Testis (tissue), 3 donors: ENCODE measurements around the gene CBFA2T2. TPM values are rescaled to one million over a fixed set of nuclear protein-coding genes. Genes with fewer than 3 reads are reported as not detected.
"Not testable (repeated sequence)": the region's sequence is repeated elsewhere in the genome, so short reads cannot be mapped to it uniquely, and the experiment has no call there.

Experiments used
- DNase-seq: peaks from one replicate; pipeline ENCODE4 v3.0.0-alpha.2; 2019
- H3K27ac ChIP-seq, 2 donors: fragments of 200-600 bp; sonication (generic); one replicate each; pipeline ENCODE4 v1.5.1; 2019
- H3K27me3 ChIP-seq: fragments of 200-600 bp; sonication (generic); one replicate; pipeline ENCODE4 v1.5.1; 2019
- H3K36me3 ChIP-seq: fragments of 200-600 bp; sonication (generic); one replicate; pipeline ENCODE4 v1.5.1; 2017; ENCODE audit warnings: low read depth; ENCODE audit errors: missing control alignments
- H3K4me1 ChIP-seq: fragments of 200-600 bp; sonication (generic); one replicate; pipeline ENCODE4 v1.5.1; 2019
- H3K4me3 ChIP-seq, 2 donors: fragments of 200-600 bp; sonication (generic); one replicate each; pipeline ENCODE4 v1.5.1; 2017 to 2019
- H3K9me3 ChIP-seq: fragments of 200-600 bp; sonication (generic); one replicate; pipeline ENCODE4 v1.5.1; 2017
- CTCF ChIP-seq, 3 experiments: fragments of 450-650 bp in 2 of 3; fragments of 200-600 bp in 1 of 3; sonication (generic) in 1 of 3; IDR thresholded peaks; one replicate each; pipeline ENCODE4 v1.5.1; 2016 to 2019; ENCODE audit warnings: antibody characterized with exemption in 3 of 3, mild to moderate bottlenecking in 2 of 3, moderate library complexity in 1 of 3
- POLR2A ChIP-seq: fragments of 450-650 bp; IDR thresholded peaks from one replicate; pipeline ENCODE4 v1.6.1; 2017; ENCODE audit warnings: antibody characterized with exemption, mild to moderate bottlenecking, moderate library complexity
- WGBS, 2 donors: methylation state at CpG; one replicate each; pipeline ENCODE4 v1.1.5; 2018; 5-methylcytosine and 5-hydroxymethylcytosine counted together
- intact Hi-C: fragments of 100-400 bp; cut with DNase I; formaldehyde crosslinking; loops from one replicate; pipeline ENCODE4 v1.15.1; 2023; ENCODE audit warnings: low total_unique reads
- polyA plus RNA-seq: library from polyadenylated mRNA; stranded (reverse); fragments of 350-450 nt; fragmentation: Illumina TruSeq; extraction: RNeasy Lipid Tissue Mini Kit (QIAGEN cat#74804); gene quantifications from one replicate; pipeline ENCODE4 v1.2.3, GENCODE V29; 2014; ENCODE audit warnings: low read depth, low replicate concordance; ENCODE audit not compliant: insufficient read depth
- total RNA-seq, 2 donors: library from RNA; depleted of rRNA; stranded (reverse); fragments of >200 nt; gene quantifications; one replicate each; pipeline ENCODE4 v1.2.3, GENCODE V29; 2016

CBFA2T2 gene
- total and polyA plus RNA-seq, 3 donors from 2014 or later = 25.2 to 39.2 (median 33.1) TPM

- intact Hi-C loops = no loop called here
- peak; percentile 74 for DNase-seq
- no peak for TF ChIP-seq CTCF (IDR thresholded peaks at IDR 0.05)
- TF ChIP-seq POLR2A = no peak
Measured at GRCh38 chr20:33693741-33694638, 204.1 kb downstream of the CBFA2T2 start.

DNA sequence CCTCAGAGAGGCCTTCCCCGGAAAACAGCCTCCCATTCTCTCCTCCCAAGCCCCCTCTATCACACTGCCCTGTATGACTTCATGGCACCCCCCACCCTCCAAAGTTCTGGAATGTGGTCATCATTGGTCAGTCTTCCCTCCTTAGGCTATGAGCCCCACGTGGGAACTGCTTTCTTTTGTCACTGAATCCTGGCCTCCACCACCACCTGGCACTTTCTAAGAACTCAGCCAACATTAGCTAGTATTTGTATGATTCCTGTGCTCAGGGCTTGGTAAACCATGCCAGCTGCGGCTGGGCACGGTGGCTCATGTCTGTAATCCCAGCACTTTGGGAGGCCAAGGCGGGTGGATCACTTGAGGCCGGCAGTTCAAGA, 204.7 kb downstream of the CBFA2T2 start:
- intact Hi-C loops = no loop called here
- 79 to 88% methylated on average over 6 of the region's 6 CpGs for WGBS, 2 donors
- H3K27ac ChIP-seq = no peak overlapping the region

More at GRCh38 chr20:33693741-33694638, 204.1 kb downstream of the CBFA2T2 start:
- WGBS, 2 donors = 64 to 65% methylated on average over 17 of the region's 17 CpGs
- Histone ChIP-seq H3K36me3 (no peaks in the 10 kb centered on the region), H3K27me3 (no peaks in the 10 kb centered on the region), H3K4me1 (peaks cover 8% of the 10 kb centered on the region), H3K27ac (peak overlapping the region in 1 of 2 donors; percentile 56), H3K9me3 (no peaks in the 10 kb centered on the region), H3K4me3 (no peak overlapping the region)

GRCh38 chr20:33696448-33696847, 206.6 kb downstream of the CBFA2T2 start:
- intact Hi-C loops = no loop called here
- WGBS, 2 donors = 81 to 87% methylated on average over 4 of the region's 4 CpGs
- H3K9me3 ChIP-seq = no peaks in the 10 kb centered on the region
- no peak for DNase-seq
- no peak overlapping the region for H3K27ac ChIP-seq
- no peak for TF ChIP-seq CTCF (IDR thresholded peaks at IDR 0.05)
- no peak for TF ChIP-seq POLR2A
- no peak overlapping the region for H3K4me3 ChIP-seq
- H3K36me3 ChIP-seq = no peaks in the 10 kb centered on the region
- H3K4me1 ChIP-seq = peaks cover 8% of the 10 kb centered on the region
- no peaks in the 10 kb centered on the region for H3K27me3 ChIP-seq

More for the DNA sequence above, 204.7 kb downstream of the CBFA2T2 start:
- peaks cover 8% of the 10 kb centered on the region for H3K4me1 ChIP-seq
- H3K9me3 ChIP-seq = no peaks in the 10 kb centered on the region
- no peak for TF ChIP-seq CTCF (IDR thresholded peaks at IDR 0.05)
- TF ChIP-seq POLR2A = no peak
- no peak for DNase-seq
- H3K27me3 ChIP-seq = no peaks in the 10 kb centered on the region
- no peaks in the 10 kb centered on the region for H3K36me3 ChIP-seq
- H3K4me3 ChIP-seq = no peak overlapping the region

- H3K27ac ChIP-seq = no peak overlapping the region
- intact Hi-C loops = no loop called here
- 82 to 83% methylated on average over 8 of the region's 8 CpGs for WGBS, 2 donors
Measured at GRCh38 chr20:33697129-33697528, 207.2 kb downstream of the CBFA2T2 start.

DNA sequence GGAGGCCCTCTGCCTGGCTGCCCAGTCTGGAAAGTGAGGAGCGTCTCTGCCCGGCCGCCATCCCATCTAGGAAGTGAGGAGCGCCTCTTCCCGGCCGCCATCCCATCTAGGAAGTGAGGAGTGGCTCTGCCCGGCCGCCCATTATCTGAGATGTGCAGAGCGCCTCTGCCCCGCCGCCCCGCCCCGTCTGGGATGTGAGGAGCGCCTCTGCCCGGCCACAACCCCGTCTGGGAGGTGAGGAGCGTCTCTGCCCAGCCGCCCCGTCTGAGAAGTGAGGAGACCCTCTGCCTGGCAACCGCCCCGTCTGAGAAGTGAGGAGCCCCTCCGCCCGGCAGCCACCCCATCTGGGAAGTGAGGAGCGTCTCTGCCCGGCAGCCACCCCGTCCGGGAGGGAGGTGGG, 209.1 kb downstream of the CBFA2T2 start:
- H3K27me3 ChIP-seq, H3K9me3 ChIP-seq, DNase-seq, intact Hi-C loops, H3K27ac ChIP-seq, H3K36me3 ChIP-seq, H3K4me3 ChIP-seq, H3K4me1 ChIP-seq: not testable (repeated sequence)
- WGBS, 2 donors = 81 to 97% methylated on average over 7 to 23 of the region's 27 CpGs

More at GRCh38 chr20:33697129-33697528, 207.2 kb downstream of the CBFA2T2 start:
- DNase-seq = peak; percentile 45
- H3K27me3 ChIP-seq = no peaks in the 10 kb centered on the region
- peaks cover 8% of the 10 kb centered on the region for H3K4me1 ChIP-seq
- no peaks in the 10 kb centered on the region for H3K36me3 ChIP-seq
- H3K9me3 ChIP-seq = no peaks in the 10 kb centered on the region
- no peak for TF ChIP-seq POLR2A
- H3K4me3 ChIP-seq = no peak overlapping the region

Other genes starting within 250 kb of the CBFA2T2 start
- gene BPIFB1, start 206.9 kb upstream of the CBFA2T2 start, total RNA-seq = 1 to 10 TPM; 1.6 to 5.5 TPM
- 5.8 TPM for gene BPIFB1, start 206.9 kb upstream of the CBFA2T2 start, polyA plus RNA-seq
- gene CDK5RAP1, start 88.6 kb upstream of the CBFA2T2 start, total RNA-seq = 10 to 100 TPM; 30.8 to 35.9 TPM
- gene CDK5RAP1, start 88.6 kb upstream of the CBFA2T2 start, polyA plus RNA-seq = 36.6 TPM
- gene SNTA1, start 46.3 kb upstream of the CBFA2T2 start, total RNA-seq = 100 to 1,000 TPM in 1 of 2 donors, 10 to 100 TPM in 1; 96.8 to 135 TPM
- 28.0 TPM for gene SNTA1, start 46.3 kb upstream of the CBFA2T2 start, polyA plus RNA-seq
- gene C20orf144, start 172.2 kb downstream of the CBFA2T2 start, total RNA-seq = 100 to 1,000 TPM in 1 of 2 donors, 10 to 100 TPM in 1; 40.0 to 119 TPM
- gene C20orf144, start 172.2 kb downstream of the CBFA2T2 start, polyA plus RNA-seq = 128 TPM
- gene ACTL10, start 176.8 kb downstream of the CBFA2T2 start, total RNA-seq = 10 to 100 TPM; 26.6 to 55.0 TPM
- 62.1 TPM for gene ACTL10, start 176.8 kb downstream of the CBFA2T2 start, polyA plus RNA-seq
- gene NECAB3, start 184.3 kb downstream of the CBFA2T2 start, total RNA-seq = 100 to 1,000 TPM; 106 to 118 TPM
- gene NECAB3, start 184.3 kb downstream of the CBFA2T2 start, polyA plus RNA-seq = 59.7 TPM
- gene E2F1, start 196.3 kb downstream of the CBFA2T2 start, total RNA-seq = 10 to 100 TPM; 19.9 to 22.8 TPM
- 16.9 TPM for gene E2F1, start 196.3 kb downstream of the CBFA2T2 start, polyA plus RNA-seq
- gene PXMP4, start 230.2 kb downstream of the CBFA2T2 start, total RNA-seq = 1 to 10 TPM; 4.6 to 5.1 TPM
- gene PXMP4, start 230.2 kb downstream of the CBFA2T2 start, polyA plus RNA-seq = 6.8 TPM
- 1 to 10 TPM; 7.0 to 8.7 TPM for gene ZNF341, start 241.9 kb downstream of the CBFA2T2 start, total RNA-seq
- gene ZNF341, start 241.9 kb downstream of the CBFA2T2 start, polyA plus RNA-seq = 5.5 TPM